IMR-90 (cell line): Measurements from ENCODE around the gene GPC6. TPM values are rescaled to one million over a fixed set of nuclear protein-coding genes. Genes with fewer than 3 reads are reported as not detected.

ENCODE experiments used
- ATAC-seq: fragments of 200-7000 bp; cut with Tn5 transposase; 2 replicates; pipeline ENCODE4 v1.9.1; 2020; ENCODE audit warnings: low read depth, mild to moderate bottlenecking, moderate library complexity
- BruUV-seq: library from RNA; stranded (reverse); fragments of 400-500 nt; replicated peaks from 2 replicates; lab custom pipeline; 2021; lab: Mats Ljungman, UMichigan
- CTCF ChIA-PET: fragments of 300-600 bp; formaldehyde crosslinking; extraction: SDS; loops from one replicate; lab custom pipeline; 2021; ENCODE audit warnings: antibody characterized with exemption; lab: Yijun Ruan, JAX
- POLR2A ChIA-PET: fragments of 300-600 bp; sonication (Branson Sonifier 250); formaldehyde crosslinking; loops from one replicate; lab custom pipeline; 2022; ENCODE audit warnings: antibody characterized with exemption; ENCODE audit not compliant: unreplicated experiment; lab: Charles Lee
- DNase-seq: peaks from one replicate; pipeline ENCODE4 v3.0.0; 2013
- H2AFZ ChIP-seq: replicated peaks from 2 replicates; pipeline ENCODE3; 2013; ENCODE audit warnings: low read length, mild to moderate bottlenecking; ENCODE audit not compliant: poor library complexity
- H2AK5ac ChIP-seq: 2 replicates; pipeline ENCODE4 v1.6.1; 2013; ENCODE audit warnings: low read depth, low read length, inconsistent platforms
- H2AK9ac ChIP-seq: replicated peaks from 2 replicates; pipeline ENCODE3; 2013; ENCODE audit warnings: mild to moderate bottlenecking, low read depth, low read length, moderate library complexity; ENCODE audit not compliant: poor library complexity
- H2BK120ac ChIP-seq: 2 replicates; pipeline ENCODE4 v1.6.1; 2013; ENCODE audit warnings: low read depth, low read length, inconsistent platforms
- H2BK15ac ChIP-seq: 3 replicates; pipeline ENCODE4 v1.6.1; 2013; ENCODE audit warnings: low read depth, low read length, inconsistent platforms
- H2BK20ac ChIP-seq: 2 replicates; pipeline ENCODE4 v1.6.1; 2013; ENCODE audit warnings: low read depth, mild to moderate bottlenecking, inconsistent platforms, low read length, moderate library complexity
- H2BK5ac ChIP-seq: 2 replicates; pipeline ENCODE4 v1.6.1; 2013; ENCODE audit warnings: mild to moderate bottlenecking, low read depth, low read length, inconsistent platforms; ENCODE audit not compliant: poor library complexity, severe bottlenecking
- H3K14ac ChIP-seq: replicated peaks from 2 replicates; pipeline ENCODE4 v1.6.1; 2013; ENCODE audit warnings: low read depth, low read length, inconsistent platforms
- H3K18ac ChIP-seq: 2 replicates; pipeline ENCODE4 v1.6.1; 2013; ENCODE audit warnings: low read depth, low read length, control low read depth
- H3K23ac ChIP-seq: 2 replicates; pipeline ENCODE4 v1.6.1; 2013; ENCODE audit warnings: low read depth, low read length, inconsistent platforms
- H3K27ac ChIP-seq: 2 replicates; pipeline ENCODE4 v1.5.1; 2013; ENCODE audit warnings: mild to moderate bottlenecking, control low read depth, low read length; ENCODE audit not compliant: insufficient read depth
- H3K27me3 ChIP-seq: 2 replicates; pipeline ENCODE4 v1.6.1; 2013; ENCODE audit warnings: low read length; ENCODE audit not compliant: control insufficient read depth, insufficient read depth
- H3K36me3 ChIP-seq: 2 replicates; pipeline ENCODE4 v1.6.1; 2013; ENCODE audit warnings: low read length, mixed read lengths; ENCODE audit not compliant: control insufficient read depth, insufficient read depth
- H3K4ac ChIP-seq: 2 replicates; pipeline ENCODE4 v1.6.1; 2013; ENCODE audit warnings: low read depth, low read length, inconsistent platforms
- H3K4me1 ChIP-seq: 2 replicates; pipeline ENCODE4 v1.6.1; 2013; ENCODE audit warnings: low read length, mixed read lengths; ENCODE audit not compliant: control insufficient read depth, insufficient read depth
- H3K4me2 ChIP-seq: 2 replicates; pipeline ENCODE4 v1.6.1; 2013; ENCODE audit warnings: low read depth, mild to moderate bottlenecking, control low read depth, low read length, moderate library complexity
- H3K4me3 ChIP-seq: 2 replicates; pipeline ENCODE4 v1.5.1; 2013; ENCODE audit warnings: low read depth, mild to moderate bottlenecking, control low read depth, low read length, moderate library complexity; ENCODE audit not compliant: insufficient read depth
- H3K56ac ChIP-seq: 2 replicates; pipeline ENCODE4 v1.6.1; 2013; ENCODE audit warnings: low read length, inconsistent platforms; ENCODE audit not compliant: insufficient read depth; ENCODE audit errors: extremely low read depth
- H3K79me1 ChIP-seq, 2 experiments: 2 replicates each; pipeline ENCODE4 v1.6.1; 2013; ENCODE audit warnings: low read length in 2 of 2, inconsistent platforms in 1 of 2, low read depth in 1 of 2
- H3K9ac ChIP-seq: 2 replicates; pipeline ENCODE4 v1.6.1; 2013; ENCODE audit warnings: low read depth, low read length, control low read depth
- H3K9me1 ChIP-seq: 2 replicates; pipeline ENCODE4 v1.6.1; 2013; ENCODE audit warnings: low read length, inconsistent platforms; ENCODE audit not compliant: insufficient read depth
- H3K9me3 ChIP-seq: 2 replicates; pipeline ENCODE4 v1.6.1; 2013; ENCODE audit warnings: low read length; ENCODE audit not compliant: control insufficient read depth, insufficient read depth
- H4K20me1 ChIP-seq: 2 replicates; pipeline ENCODE4 v1.6.1; 2013; ENCODE audit warnings: low read length, inconsistent platforms; ENCODE audit not compliant: insufficient read depth
- H4K5ac ChIP-seq: 2 replicates; pipeline ENCODE4 v1.6.1; 2013; ENCODE audit warnings: mild to moderate bottlenecking, low read depth, low read length, control low read depth
- H4K8ac ChIP-seq, 2 experiments: 2 replicates each; pipeline ENCODE4 v1.6.1; 2013; ENCODE audit warnings: low read depth in 2 of 2, low read length in 2 of 2, control low read depth in 1 of 2, inconsistent platforms in 1 of 2
- H4K91ac ChIP-seq: 2 replicates; pipeline ENCODE4 v1.6.1; 2013; ENCODE audit warnings: low read depth, low read length, inconsistent platforms; ENCODE audit not compliant: insufficient read depth
- BHLHE40 ChIP-seq: fragments of 150-350 bp; IDR thresholded peaks from 2 replicates; pipeline ENCODE4 v1.6.1; 2016; ENCODE audit warnings: mild to moderate bottlenecking, low read depth, low read length
- CEBPB ChIP-seq: IDR thresholded peaks from 2 replicates; pipeline ENCODE4 v1.6.1; 2012; ENCODE audit warnings: low read depth, low read length, improper control_type of control experiment
- CHD1 ChIP-seq: IDR thresholded peaks from 2 replicates; pipeline ENCODE4 v1.6.1; 2012; ENCODE audit warnings: low read depth, low read length, improper control_type of control experiment
- CTCF ChIP-seq: conservative IDR thresholded peaks from 2 replicates; pipeline ENCODE4 v1.5.1; 2012; ENCODE audit warnings: mild to moderate bottlenecking, low read depth, low read length, improper control_type of control experiment
- MXI1 ChIP-seq: IDR thresholded peaks from 2 replicates; pipeline ENCODE4 v1.6.1; 2012; ENCODE audit warnings: low read depth, mild to moderate bottlenecking, low read length, moderate library complexity, borderline replicate concordance
- NFE2L2 ChIP-seq: fragments of 150-350 bp; IDR thresholded peaks from 2 replicates; pipeline ENCODE4 v1.6.1; 2016; ENCODE audit warnings: low read depth, mild to moderate bottlenecking, low read length
- POLR2A ChIP-seq: IDR thresholded peaks from 2 replicates; pipeline ENCODE4 v1.6.1; 2012; ENCODE audit warnings: mild to moderate bottlenecking, low read depth, low read length
- RAD21 ChIP-seq: IDR thresholded peaks from 2 replicates; pipeline ENCODE4 v1.6.1; 2012; ENCODE audit warnings: low read length, improper control_type of control experiment
- RCOR1 ChIP-seq: IDR thresholded peaks from 2 replicates; pipeline ENCODE4 v1.6.1; 2012; ENCODE audit warnings: mild to moderate bottlenecking, low read length, improper control_type of control experiment; ENCODE audit not compliant: insufficient replicate concordance
- RFX5 ChIP-seq: IDR thresholded peaks from 2 replicates; pipeline ENCODE4 v1.8.0; 2012; ENCODE audit warnings: low read depth, mild to moderate bottlenecking, low read length, moderate library complexity
- WGBS, 2 experiments: methylation state at CpG; one replicate each; pipeline versions ENCODE4 v1.1.5 to v1.1.7; 2013; ENCODE audit warnings: missing lambda C conversion rate in 2 of 2; ENCODE audit not compliant: insufficient read length in 1 of 2; ENCODE audit errors: extremely low coverage in 2 of 2; 5-methylcytosine and 5-hydroxymethylcytosine counted together
- dilution Hi-C: fragments of 300-500 bp; cut with HindIII; formaldehyde crosslinking; loops from one replicate; pipeline ENCODE4 v1.14.3; 2018; ENCODE audit warnings: low sequenced_read_pairs; ENCODE audit not compliant: unreplicated experiment
- in situ Hi-C: fragments of 300-500 bp; cut with MboI; formaldehyde crosslinking; loops from 3 replicates; pipeline ENCODE4 v1.14.3; 2019; ENCODE audit warnings: low sequenced_read_pairs, inconsistent platforms, mixed read lengths
- intact Hi-C: fragments of 100-400 bp; cut with micrococcal nuclease; formaldehyde crosslinking; loops from 2 replicates; pipeline ENCODE4 v1.10.0; 2022
- polyA plus RNA-seq, 3 experiments: library from polyadenylated mRNA; depleted of rRNA; stranded (reverse); fragments of >200 nt; gene quantifications; 2 replicates each; pipeline ENCODE4 v1.2.3, GENCODE V29; 2012; ENCODE audit warnings: low replicate concordance in 1 of 3
- total RNA-seq: library from RNA; depleted of rRNA; stranded (reverse); fragments of >200 nt; gene quantifications from 2 replicates; pipeline ENCODE4 v1.2.3, GENCODE V29; 2012
- TF ChIP-seq, protein P1 (sequence below): fragments of 150-350 bp; IDR thresholded peaks from 2 replicates; pipeline ENCODE4 v1.6.1; 2016; ENCODE audit warnings: low read depth, mild to moderate bottlenecking, low read length, moderate library complexity, borderline replicate concordance
- TF ChIP-seq, protein P2 (sequence below): fragments of 150-350 bp; IDR thresholded peaks from 2 replicates; pipeline ENCODE4 v1.6.1; 2017; ENCODE audit warnings: mild to moderate bottlenecking, antibody characterized with exemption, low read length, low read depth

The GPC6 gene
- total and polyA plus RNA-seq, 2 of the 4 experiments (the other 2 are of a cell fraction), result 14.9 to 39.4 TPM

GRCh38 chr13:94163535-94163934, 936.9 kb downstream of the GPC6 start:
- Histone ChIP-seq H3K36me3 (no peaks in the 10 kb centered on the region), H2BK15ac (no peak overlapping the region), H3K56ac (no peak overlapping the region), H3K27me3 (no peaks in the 10 kb centered on the region), H4K5ac (no peak overlapping the region), H4K20me1 (no peaks in the 10 kb centered on the region), H4K91ac (no peak overlapping the region), H3K27ac (no peak overlapping the region), H3K9ac (no peak overlapping the region), H2BK5ac (no peak overlapping the region), H2AK5ac (no peak overlapping the region), H4K8ac (no peak overlapping the region), H3K79me1 (no peaks in the 10 kb centered on the region), H3K9me1 (no peaks in the 10 kb centered on the region), H3K18ac (no peak overlapping the region), H3K9me3 (no peaks in the 10 kb centered on the region), H3K4me1 (no peaks in the 10 kb centered on the region), H3K4me2 (no peak overlapping the region), H3K23ac (no peak overlapping the region), H2BK20ac (no peak overlapping the region), H3K4ac (no peak overlapping the region), H2BK120ac (no peak overlapping the region), H3K4me3 (no peak overlapping the region), H2AFZ (no peak overlapping the region), H3K14ac (no peak overlapping the region), H2AK9ac (no peak overlapping the region)
- TF ChIP-seq BHLHE40, result no peak
- TF ChIP-seq, protein P1, sequence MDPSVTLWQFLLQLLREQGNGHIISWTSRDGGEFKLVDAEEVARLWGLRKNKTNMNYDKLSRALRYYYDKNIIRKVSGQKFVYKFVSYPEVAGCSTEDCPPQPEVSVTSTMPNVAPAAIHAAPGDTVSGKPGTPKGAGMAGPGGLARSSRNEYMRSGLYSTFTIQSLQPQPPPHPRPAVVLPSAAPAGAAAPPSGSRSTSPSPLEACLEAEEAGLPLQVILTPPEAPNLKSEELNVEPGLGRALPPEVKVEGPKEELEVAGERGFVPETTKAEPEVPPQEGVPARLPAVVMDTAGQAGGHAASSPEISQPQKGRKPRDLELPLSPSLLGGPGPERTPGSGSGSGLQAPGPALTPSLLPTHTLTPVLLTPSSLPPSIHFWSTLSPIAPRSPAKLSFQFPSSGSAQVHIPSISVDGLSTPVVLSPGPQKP, result no peak
- TF ChIP-seq, protein P2, sequence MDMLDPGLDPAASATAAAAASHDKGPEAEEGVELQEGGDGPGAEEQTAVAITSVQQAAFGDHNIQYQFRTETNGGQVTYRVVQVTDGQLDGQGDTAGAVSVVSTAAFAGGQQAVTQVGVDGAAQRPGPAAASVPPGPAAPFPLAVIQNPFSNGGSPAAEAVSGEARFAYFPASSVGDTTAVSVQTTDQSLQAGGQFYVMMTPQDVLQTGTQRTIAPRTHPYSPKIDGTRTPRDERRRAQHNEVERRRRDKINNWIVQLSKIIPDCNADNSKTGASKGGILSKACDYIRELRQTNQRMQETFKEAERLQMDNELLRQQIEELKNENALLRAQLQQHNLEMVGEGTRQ, result no peak
- no peak for TF ChIP-seq CEBPB
- TF ChIP-seq RFX5, result no peak
- TF ChIP-seq RCOR1, result no peak
- TF ChIP-seq RAD21, result no peak
- no peak for TF ChIP-seq CTCF
- no peak for TF ChIP-seq NFE2L2
- no peak for TF ChIP-seq POLR2A
- TF ChIP-seq MXI1, result no peak
- no peak for TF ChIP-seq CHD1
- ATAC-seq, result no peak
- no CpG with 5 or more reads among the region's 1 CpG for WGBS, 2 experiments
- BruUV-seq, result no TSS peak
- dilution Hi-C loops (no loop called here), intact Hi-C loops (no loop called here), in situ Hi-C loops (no loop called here)
- ChIA-PET CTCF (no interaction called here), POLR2A (no interaction called here)
- no peak for DNase-seq
